IMR-90 (cell line): Measurements from ENCODE around the gene TMEM131.

ENCODE experiments used
- BHLHE40 ChIP-seq: fragments of 150-350 bp; IDR thresholded peaks from 2 replicates; pipeline ENCODE4 v1.6.1; 2016; ENCODE audit warnings: mild to moderate bottlenecking, low read depth, low read length
- FOS ChIP-seq: fragments of 150-350 bp; IDR thresholded peaks from 2 replicates; pipeline ENCODE4 v1.6.1; 2016; ENCODE audit warnings: low read depth, low read length
- MAZ ChIP-seq: IDR thresholded peaks from 2 replicates; pipeline ENCODE4 v1.6.1; 2012; ENCODE audit warnings: low read depth, mild to moderate bottlenecking, low read length, improper control_type of control experiment, moderate library complexity, borderline replicate concordance
- MXI1 ChIP-seq: IDR thresholded peaks from 2 replicates; pipeline ENCODE4 v1.6.1; 2012; ENCODE audit warnings: low read depth, mild to moderate bottlenecking, low read length, moderate library complexity, borderline replicate concordance
- POLR2A ChIP-seq: IDR thresholded peaks from 2 replicates; pipeline ENCODE4 v1.6.1; 2012; ENCODE audit warnings: mild to moderate bottlenecking, low read depth, low read length
- RCOR1 ChIP-seq: IDR thresholded peaks from 2 replicates; pipeline ENCODE4 v1.6.1; 2012; ENCODE audit warnings: mild to moderate bottlenecking, low read length, improper control_type of control experiment; ENCODE audit not compliant: insufficient replicate concordance
- RFX5 ChIP-seq: IDR thresholded peaks from 2 replicates; pipeline ENCODE4 v1.8.0; 2012; ENCODE audit warnings: low read depth, mild to moderate bottlenecking, low read length, moderate library complexity
- SMC3 ChIP-seq: fragments of 150-350 bp; IDR thresholded peaks from 2 replicates; pipeline ENCODE4 v1.6.1; 2016; ENCODE audit warnings: low read depth, mild to moderate bottlenecking, antibody characterized with exemption, low read length, moderate library complexity
- TF ChIP-seq, protein P1 (sequence below): conservative IDR thresholded peaks from 2 replicates; pipeline ENCODE4 v1.5.1; 2012; ENCODE audit warnings: mild to moderate bottlenecking, low read depth, low read length, improper control_type of control experiment
- TF ChIP-seq, protein P2 (sequence below): fragments of 150-350 bp; IDR thresholded peaks from 2 replicates; pipeline ENCODE4 v1.6.1; 2017; ENCODE audit warnings: mild to moderate bottlenecking, antibody characterized with exemption, low read length, low read depth

DNA sequence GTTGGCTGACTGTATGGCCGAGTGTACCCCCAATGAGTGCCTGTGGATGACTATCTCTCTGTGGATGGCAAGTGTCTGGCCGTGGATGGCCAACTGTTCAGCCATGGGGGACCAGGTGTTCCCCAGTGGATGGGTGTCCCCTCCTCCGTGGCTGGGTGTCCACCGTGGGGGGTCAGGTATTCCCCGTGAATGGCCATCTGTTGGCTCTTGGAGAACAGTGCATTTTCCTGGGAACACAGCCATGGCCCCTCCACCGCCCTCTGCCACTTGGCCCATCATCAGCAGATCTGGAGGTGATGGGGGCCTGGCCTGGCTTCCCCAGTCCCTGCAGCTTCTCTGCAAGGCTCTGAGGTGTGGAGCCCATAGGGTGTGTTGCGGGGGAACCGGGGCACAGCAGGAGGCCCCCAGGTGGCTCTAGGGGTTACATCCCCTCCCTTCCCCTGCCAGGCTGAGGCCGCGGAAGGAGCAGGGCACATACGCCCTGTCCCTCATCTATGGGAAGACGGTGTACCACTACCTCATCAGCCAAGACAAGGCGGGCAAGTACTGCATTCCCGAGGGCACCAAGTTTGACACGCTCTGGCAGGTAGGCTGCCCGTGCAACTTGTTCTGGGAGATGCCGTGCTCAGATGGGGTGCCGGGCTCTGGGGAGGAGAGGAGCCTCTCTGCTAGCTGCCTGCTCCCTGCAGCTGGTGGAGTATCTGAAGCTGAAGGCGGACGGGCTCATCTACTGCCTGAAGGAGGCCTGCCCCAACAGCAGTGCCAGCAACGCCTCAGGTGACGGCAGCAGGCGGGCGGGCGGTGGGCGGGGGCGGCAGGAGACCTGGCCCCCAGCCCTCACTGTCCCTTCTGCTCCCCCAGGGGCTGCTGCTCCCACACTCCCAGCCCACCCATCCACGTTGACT is 263.1 kb downstream of the TMEM131 start:
- TF ChIP-seq POLR2A (no peak), RCOR1 (no peak), BHLHE40 (no peak), FOS (no peak), SMC3 (no peak), MAZ (no peak), MXI1 (no peak), RFX5 (no peak)
- TF ChIP-seq, protein P1, sequence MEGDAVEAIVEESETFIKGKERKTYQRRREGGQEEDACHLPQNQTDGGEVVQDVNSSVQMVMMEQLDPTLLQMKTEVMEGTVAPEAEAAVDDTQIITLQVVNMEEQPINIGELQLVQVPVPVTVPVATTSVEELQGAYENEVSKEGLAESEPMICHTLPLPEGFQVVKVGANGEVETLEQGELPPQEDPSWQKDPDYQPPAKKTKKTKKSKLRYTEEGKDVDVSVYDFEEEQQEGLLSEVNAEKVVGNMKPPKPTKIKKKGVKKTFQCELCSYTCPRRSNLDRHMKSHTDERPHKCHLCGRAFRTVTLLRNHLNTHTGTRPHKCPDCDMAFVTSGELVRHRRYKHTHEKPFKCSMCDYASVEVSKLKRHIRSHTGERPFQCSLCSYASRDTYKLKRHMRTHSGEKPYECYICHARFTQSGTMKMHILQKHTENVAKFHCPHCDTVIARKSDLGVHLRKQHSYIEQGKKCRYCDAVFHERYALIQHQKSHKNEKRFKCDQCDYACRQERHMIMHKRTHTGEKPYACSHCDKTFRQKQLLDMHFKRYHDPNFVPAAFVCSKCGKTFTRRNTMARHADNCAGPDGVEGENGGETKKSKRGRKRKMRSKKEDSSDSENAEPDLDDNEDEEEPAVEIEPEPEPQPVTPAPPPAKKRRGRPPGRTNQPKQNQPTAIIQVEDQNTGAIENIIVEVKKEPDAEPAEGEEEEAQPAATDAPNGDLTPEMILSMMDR: no peak
- TF ChIP-seq, protein P2, sequence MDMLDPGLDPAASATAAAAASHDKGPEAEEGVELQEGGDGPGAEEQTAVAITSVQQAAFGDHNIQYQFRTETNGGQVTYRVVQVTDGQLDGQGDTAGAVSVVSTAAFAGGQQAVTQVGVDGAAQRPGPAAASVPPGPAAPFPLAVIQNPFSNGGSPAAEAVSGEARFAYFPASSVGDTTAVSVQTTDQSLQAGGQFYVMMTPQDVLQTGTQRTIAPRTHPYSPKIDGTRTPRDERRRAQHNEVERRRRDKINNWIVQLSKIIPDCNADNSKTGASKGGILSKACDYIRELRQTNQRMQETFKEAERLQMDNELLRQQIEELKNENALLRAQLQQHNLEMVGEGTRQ: no peak
